ENCODE measurements around the gene TLR9. TPM values are rescaled to one million over a fixed set of nuclear protein-coding genes. Genes with fewer than 3 reads are reported as not detected.

Gene TLR9
- polyA plus RNA-seq, 1 experiment, result 0.07 TPM

DNA sequence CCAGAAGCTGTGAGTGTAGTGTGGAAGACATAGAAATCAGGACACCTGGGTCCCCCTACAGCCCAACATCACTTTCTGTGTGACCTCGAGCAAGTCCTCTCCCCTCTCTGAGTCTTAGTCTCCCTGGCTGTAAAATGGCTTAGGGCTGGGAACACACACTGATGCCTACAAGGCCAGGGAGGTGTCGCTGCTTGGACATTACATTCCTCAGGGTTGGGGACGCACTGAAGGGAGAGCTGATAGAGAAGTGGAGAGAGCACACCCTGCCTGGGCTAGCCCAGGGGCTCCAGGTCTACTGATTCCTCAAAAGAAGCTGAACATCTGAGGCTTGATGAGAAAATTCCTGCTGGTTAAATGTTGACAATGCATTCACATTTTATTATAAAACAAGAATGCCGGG lies 33.8 kb downstream of the TLR9 start:
- Histone ChIP-seq H3K27me3 (ENCODE audit: control insufficient read depth, insufficient read depth, low read length) (no peaks in the 10 kb centered on the region), H3K36me3 (ENCODE audit: control insufficient read depth, insufficient read depth, low read length) (no peaks in the 10 kb centered on the region), H3K4me3 (ENCODE audit: low read depth, low read length) (no peak overlapping the region)
- TF ChIP-seq, protein P1, sequence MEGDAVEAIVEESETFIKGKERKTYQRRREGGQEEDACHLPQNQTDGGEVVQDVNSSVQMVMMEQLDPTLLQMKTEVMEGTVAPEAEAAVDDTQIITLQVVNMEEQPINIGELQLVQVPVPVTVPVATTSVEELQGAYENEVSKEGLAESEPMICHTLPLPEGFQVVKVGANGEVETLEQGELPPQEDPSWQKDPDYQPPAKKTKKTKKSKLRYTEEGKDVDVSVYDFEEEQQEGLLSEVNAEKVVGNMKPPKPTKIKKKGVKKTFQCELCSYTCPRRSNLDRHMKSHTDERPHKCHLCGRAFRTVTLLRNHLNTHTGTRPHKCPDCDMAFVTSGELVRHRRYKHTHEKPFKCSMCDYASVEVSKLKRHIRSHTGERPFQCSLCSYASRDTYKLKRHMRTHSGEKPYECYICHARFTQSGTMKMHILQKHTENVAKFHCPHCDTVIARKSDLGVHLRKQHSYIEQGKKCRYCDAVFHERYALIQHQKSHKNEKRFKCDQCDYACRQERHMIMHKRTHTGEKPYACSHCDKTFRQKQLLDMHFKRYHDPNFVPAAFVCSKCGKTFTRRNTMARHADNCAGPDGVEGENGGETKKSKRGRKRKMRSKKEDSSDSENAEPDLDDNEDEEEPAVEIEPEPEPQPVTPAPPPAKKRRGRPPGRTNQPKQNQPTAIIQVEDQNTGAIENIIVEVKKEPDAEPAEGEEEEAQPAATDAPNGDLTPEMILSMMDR (IDR thresholded peaks at IDR 0.05; ENCODE audit: insufficient read depth, low read depth, low read length), result no peak
- ChIA-PET POLR2A (no interaction called here), CTCF (no interaction called here)
- DNase-seq (ENCODE audit: low read depth), result no peak

DNA sequence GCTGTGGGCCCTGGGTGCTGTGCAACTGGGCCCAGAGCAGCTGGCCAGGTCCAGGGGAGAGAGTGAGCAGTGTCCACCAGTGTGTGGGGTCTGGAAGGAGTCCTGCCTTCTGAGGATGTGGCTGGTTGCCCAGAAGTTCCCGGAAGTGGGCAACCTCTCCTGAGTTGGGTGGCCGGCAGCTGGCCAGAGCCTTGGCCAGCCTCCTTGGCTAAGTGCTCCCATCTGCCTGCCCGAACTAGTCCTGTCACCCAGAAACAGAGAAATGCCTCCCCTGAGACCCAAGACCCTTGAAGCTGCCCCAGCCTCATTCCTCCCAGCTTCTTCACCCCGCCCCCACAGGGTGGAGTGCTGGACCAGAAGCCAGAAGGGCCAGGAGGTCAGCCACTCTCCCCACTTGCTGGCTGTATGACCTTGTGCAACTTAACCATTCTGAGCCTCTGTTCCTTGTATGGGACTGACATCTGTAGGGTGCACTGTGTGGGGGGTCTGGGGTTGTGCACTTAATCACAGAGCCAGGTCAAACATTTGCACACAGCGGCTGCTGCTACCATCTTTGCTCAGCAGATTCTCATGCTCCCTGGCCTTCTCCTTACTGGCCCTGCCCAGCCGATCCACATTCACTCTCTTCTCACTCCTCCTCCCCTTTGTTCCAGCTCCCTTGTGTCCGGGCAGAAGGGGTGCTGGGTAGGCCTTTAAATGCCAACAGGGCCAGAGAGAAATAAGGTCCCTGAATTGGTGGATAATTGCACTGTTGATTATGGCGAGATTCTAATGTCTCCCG lies 35.0 kb downstream of the TLR9 start:
- TF ChIP-seq, protein P1 (IDR thresholded peaks at IDR 0.05; ENCODE audit: insufficient read depth, low read depth, low read length), result no peak
- Histone ChIP-seq H3K27me3 (ENCODE audit: control insufficient read depth, insufficient read depth, low read length) (no peaks in the 10 kb centered on the region; the same call in 1 of the 2 replicates), H3K4me3 (ENCODE audit: low read depth, low read length) (no peak overlapping the region), H3K36me3 (ENCODE audit: control insufficient read depth, insufficient read depth, low read length) (no peaks in the 10 kb centered on the region)
- ChIA-PET POLR2A (no interaction called here), CTCF (interaction anchor here (0.9 to 1.4 kb wide), 3 partner anchors 20 to 30 kb away, joined by 3 read pairs; no protein-coding TSS in a partner anchor)
- no peak for DNase-seq (ENCODE audit: low read depth)

- ChIA-PET CTCF (interaction anchor here (0.6 to 1.0 kb wide), 4 partner anchors 13 to 240 kb away, joined by 3 to 5 read pairs (median 4); no protein-coding TSS in a partner anchor), POLR2A (interaction anchor here (0.5 kb wide), 1 partner anchor 1835 kb away, joined by 11 read pairs; no protein-coding TSS in a partner anchor)
- Histone ChIP-seq H3K27me3 (ENCODE audit: control insufficient read depth, insufficient read depth, low read length) (no peaks in the 10 kb centered on the region; the same call in 1 of the 2 replicates), H3K4me3 (ENCODE audit: low read depth, low read length) (no peak overlapping the region), H3K36me3 (ENCODE audit: control insufficient read depth, insufficient read depth, low read length) (no peaks in the 10 kb centered on the region)
- TF ChIP-seq, protein P1 (IDR thresholded peaks at IDR 0.05; ENCODE audit: insufficient read depth, low read depth, low read length), result no peak
- DNase-seq (ENCODE audit: low read depth), result no peak
These were observed 36.9 kb downstream of the TLR9 start for GRCh38 chr3:52188556-52188955.

GRCh38 chr3:52186729-52187128 lies 38.7 kb downstream of the TLR9 start:
- ChIA-PET CTCF (no interaction called here), POLR2A (interaction anchor here (0.6 kb wide), 1 partner anchor 21 kb away, joined by 4 read pairs; no protein-coding TSS in a partner anchor)
- TF ChIP-seq, protein P1 (IDR thresholded peaks at IDR 0.05; ENCODE audit: insufficient read depth, low read depth, low read length), result no peak
- Histone ChIP-seq H3K4me3 (ENCODE audit: low read depth, low read length) (no peak overlapping the region), H3K27me3 (ENCODE audit: control insufficient read depth, insufficient read depth, low read length) (no peaks in the 10 kb centered on the region; the same call in 1 of the 2 replicates), H3K36me3 (ENCODE audit: control insufficient read depth, insufficient read depth, low read length) (no peaks in the 10 kb centered on the region)
- DNase-seq (ENCODE audit: low read depth), result no peak

GRCh38 chr3:52185837-52186236 lies 39.6 kb downstream of the TLR9 start:
- ChIA-PET CTCF (no interaction called here), POLR2A (no interaction called here)
- TF ChIP-seq, protein P1 (IDR thresholded peaks at IDR 0.05; ENCODE audit: insufficient read depth, low read depth, low read length), result no peak
- Histone ChIP-seq H3K36me3 (ENCODE audit: control insufficient read depth, insufficient read depth, low read length) (no peaks in the 10 kb centered on the region), H3K27me3 (ENCODE audit: control insufficient read depth, insufficient read depth, low read length) (no peaks in the 10 kb centered on the region; the same call in 1 of the 2 replicates), H3K4me3 (ENCODE audit: low read depth, low read length) (no peak overlapping the region)
- DNase-seq (ENCODE audit: low read depth), result no peak
